NB4 (cell line): Measurements from ENCODE around the gene UBXN1.
A peak's percentile ranks its signal among the peaks of the same experiment; 100 is the strongest.

ENCODE experiments used
- DNase-seq: peaks from one replicate; pipeline ENCODE4 v3.0.0; 2010; ENCODE audit warnings: low read depth
- H3K4me3 ChIP-seq: one replicate; pipeline ENCODE4 v1.5.1; 2011; ENCODE audit warnings: mild to moderate bottlenecking, low read depth, low read length, moderate library complexity
- CTCF ChIP-seq: IDR thresholded peaks from one replicate; pipeline ENCODE4 v1.5.1; 2012; ENCODE audit warnings: low read depth, low read length
- MAX ChIP-seq: IDR thresholded peaks from 2 replicates; pipeline ENCODE4 v1.6.1; 2011; ENCODE audit warnings: low read depth, low read length
- MYC ChIP-seq: IDR thresholded peaks from 2 replicates; pipeline ENCODE4 v1.6.1; 2011; ENCODE audit warnings: low read depth, low read length
- POLR2A ChIP-seq: IDR thresholded peaks from 2 replicates; pipeline ENCODE4 v1.6.1; 2011; ENCODE audit warnings: mild to moderate bottlenecking; ENCODE audit not compliant: insufficient read length; ENCODE audit errors: extremely low read depth

UBXN1 gene

GRCh38 chr11:62667460-62667859, 11.4 kb downstream of the UBXN1 start:
- peak overlapping the region; percentile 100 for H3K4me3 ChIP-seq
- peak; percentile 29 for TF ChIP-seq POLR2A
- no peak for TF ChIP-seq CTCF
- DNase-seq, result peak; percentile 36

- H3K4me3 ChIP-seq, result peak overlapping the region; percentile 100
- DNase-seq, result peak; percentile 43
- no peak for TF ChIP-seq CTCF
- TF ChIP-seq MAX, result peak; percentile 2; the same call in 1 of the 2 replicates
- no peak for TF ChIP-seq MYC
Observed at GRCh38 chr11:62666259-62666926, 12.5 kb downstream of the UBXN1 start.

GRCh38 chr11:62665599-62666258, 13.1 kb downstream of the UBXN1 start:
- peak overlapping the region; percentile 100 for H3K4me3 ChIP-seq
- DNase-seq, result peak; percentile 73
- TF ChIP-seq CTCF, result no peak
- no peak for TF ChIP-seq MYC
- no peak for TF ChIP-seq POLR2A
- TF ChIP-seq MAX, result no peak

- H3K4me3 ChIP-seq, result peak within 1 kb of the TSS; percentile 100
- TF ChIP-seq POLR2A (peak; percentile 100), CTCF (no peak), MYC (peak; percentile 91; the same call in 1 of the 2 replicates), MAX (peak; percentile 61)
- DNase-seq, result peak; percentile 97
Observed at GRCh38 chr11:62665075-62665598, 13.7 kb downstream of the UBXN1 start, which contains the start of the genes C11orf98 and CSKMT. Gene C11orf98 (minus strand): TSS chr11:62665210. CDS start chr11:62665169, 41 bp downstream. Gene CSKMT (plus strand): TSS chr11:62665312. CDS start chr11:62665880, 568 bp downstream.

GRCh38 chr11:62664405-62665074, 14.3 kb downstream of the UBXN1 start:
- TF ChIP-seq MYC (no peak), CTCF (no peak), POLR2A (no peak), MAX (no peak; the same call in 1 of the 2 replicates)
- DNase-seq, result peak; percentile 80
- peak overlapping the region; percentile 100 for H3K4me3 ChIP-seq
